ENCODE results near the gene MYLK.
A peak's percentile ranks its signal among the peaks of the same experiment; 100 is the strongest.
"Not testable (repeated sequence)": the region's sequence is repeated elsewhere in the genome, so short reads cannot be mapped to it uniquely, and the experiment has no call there.

MYLK gene

GRCh38 chr3:123618076-123618708 lies 265.9 kb downstream of the MYLK start:
- DNase-seq: no peak

GRCh38 chr3:123616593-123616992 lies 267.5 kb downstream of the MYLK start:
- DNase-seq: no peak

GRCh38 chr3:123613543-123613942 lies 270.6 kb downstream of the MYLK start:
- DNase-seq: no peak

DNA sequence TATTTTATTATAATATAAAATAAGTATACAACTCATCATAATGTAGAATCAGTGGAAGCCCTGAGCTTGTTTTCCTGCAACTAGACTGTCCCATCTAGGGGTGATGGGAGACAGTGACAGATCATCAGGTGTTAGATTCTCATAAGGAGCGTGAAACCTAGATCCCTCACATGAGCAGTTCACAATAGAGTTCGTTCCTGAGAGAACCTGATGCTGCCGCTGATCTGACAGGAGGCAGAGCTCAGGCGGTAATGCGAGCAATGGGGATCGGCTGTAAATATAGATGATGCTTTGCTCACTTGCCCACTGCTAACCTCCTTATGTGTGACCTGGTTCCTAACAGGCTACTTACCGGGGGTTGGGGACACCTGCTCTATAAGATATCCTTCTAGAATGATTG lies 272.5 kb downstream of the MYLK start:
- DNase-seq: not testable (repeated sequence)

GRCh38 chr3:123611082-123611481 lies 273.1 kb downstream of the MYLK start:
- DNase-seq: no peak

DNA sequence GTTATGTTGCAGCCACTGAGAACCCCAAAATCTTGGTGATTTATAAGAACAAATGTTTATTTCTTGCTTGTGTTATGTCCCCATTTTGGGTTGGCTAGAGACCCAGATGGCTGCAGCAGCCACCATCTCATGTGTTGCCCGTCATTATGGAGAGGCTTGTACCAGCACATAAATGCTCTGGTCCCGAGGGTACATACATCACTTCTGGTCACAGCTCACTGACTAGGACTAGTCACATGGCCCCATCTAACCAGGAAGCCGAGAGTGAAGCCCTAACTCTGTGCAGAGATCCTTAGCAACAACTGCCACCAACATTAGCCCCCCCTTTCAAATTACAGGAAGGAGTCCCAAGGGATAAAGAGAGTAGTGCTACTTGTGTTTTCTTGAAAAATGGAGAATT lies 273.8 kb downstream of the MYLK start:
- DNase-seq: no peak

DNA sequence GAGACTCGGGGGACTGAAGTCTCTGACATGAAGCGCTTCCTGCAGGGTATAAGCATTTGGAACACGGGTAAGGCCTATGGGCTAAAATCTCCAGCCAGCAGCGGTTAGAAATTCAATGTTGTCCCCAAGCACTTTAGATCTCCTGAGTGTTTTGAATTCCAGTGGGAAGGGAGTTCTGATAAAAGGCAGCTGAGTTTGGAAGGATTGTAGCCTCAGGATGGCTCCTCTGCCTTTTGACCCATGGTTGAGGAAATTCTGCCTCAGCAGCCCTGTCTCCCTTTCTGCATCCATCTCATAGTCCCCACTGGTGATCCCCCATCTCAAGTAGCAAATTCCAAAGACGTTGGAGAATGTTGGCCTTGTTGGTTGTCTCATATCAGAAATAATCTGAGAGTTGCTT lies 275.1 kb downstream of the MYLK start:
- DNase-seq: no peak

DNA sequence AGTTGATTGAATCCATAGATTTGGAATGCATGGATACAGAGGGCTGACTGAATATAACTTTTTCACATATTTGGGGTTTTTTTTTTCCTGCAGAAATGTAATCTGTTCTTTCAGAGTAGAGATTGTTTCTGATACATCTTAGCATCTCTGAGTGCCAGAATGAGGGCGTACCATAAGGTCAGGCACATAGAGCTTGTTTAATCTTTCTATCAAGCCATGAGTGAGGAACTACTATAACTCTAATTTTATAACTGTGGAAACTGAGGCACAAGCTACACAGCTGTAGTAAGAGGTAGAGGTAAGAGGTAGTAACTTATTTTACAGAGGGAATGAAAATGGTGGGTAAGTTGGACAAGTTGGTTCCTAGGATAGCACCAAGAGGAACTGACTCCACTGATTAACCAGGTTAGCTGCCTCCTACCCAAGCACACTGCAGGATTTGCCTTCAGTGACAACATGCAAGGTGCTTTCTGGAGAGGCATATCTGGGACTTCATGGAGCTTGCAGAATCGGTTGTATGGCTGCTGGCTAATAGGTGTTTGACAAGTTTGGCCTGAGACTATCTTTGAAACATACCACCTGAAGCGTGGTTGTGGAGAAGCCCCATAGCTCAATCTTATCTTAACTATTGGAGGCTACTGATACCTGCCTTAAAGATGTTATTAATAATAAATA lies 275.7 kb downstream of the MYLK start:
- no peak for DNase-seq

DNA sequence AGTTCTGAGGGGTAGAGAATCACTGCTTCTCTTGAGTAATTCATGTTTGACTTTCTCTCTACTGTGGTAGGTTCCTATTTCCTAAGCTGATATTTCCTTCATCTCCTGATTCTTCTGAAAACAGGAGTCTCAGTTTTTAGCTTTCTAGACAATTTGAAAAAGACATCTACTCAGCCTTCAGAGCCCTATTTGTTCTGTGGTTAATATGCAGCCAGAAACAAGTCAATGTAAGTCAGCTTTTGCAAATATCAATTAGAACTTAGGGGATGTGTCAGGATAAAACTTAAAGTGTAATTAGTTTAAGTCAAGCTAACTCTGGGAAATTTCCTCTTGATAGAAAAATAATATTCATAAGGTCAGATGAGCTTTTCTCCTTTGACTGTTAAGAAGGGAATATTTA lies 277.6 kb downstream of the MYLK start:
- no peak for DNase-seq

- no peak for DNase-seq
These were observed 278.3 kb downstream of the MYLK start for GRCh38 chr3:123605789-123606234.

DNA sequence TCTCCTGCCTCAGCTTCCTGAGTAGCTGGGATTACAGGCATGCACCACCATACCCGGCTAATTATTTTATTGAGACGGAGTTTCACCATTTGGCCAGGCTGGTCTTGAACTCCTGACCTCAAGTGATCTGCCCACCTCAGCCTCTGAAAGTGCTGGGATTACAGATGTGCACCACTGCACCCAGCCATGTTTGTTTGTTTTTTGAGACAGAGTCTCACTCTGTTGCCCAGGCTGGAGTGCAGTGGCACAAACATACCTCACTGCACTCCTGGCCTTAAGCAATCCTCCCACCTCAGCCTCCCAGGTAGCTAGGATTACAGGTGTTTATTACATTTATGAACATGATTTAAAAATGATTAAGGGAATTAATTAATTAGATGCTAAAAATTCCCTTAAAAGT lies 281.0 kb downstream of the MYLK start:
- DNase-seq: not testable (repeated sequence)

DNA sequence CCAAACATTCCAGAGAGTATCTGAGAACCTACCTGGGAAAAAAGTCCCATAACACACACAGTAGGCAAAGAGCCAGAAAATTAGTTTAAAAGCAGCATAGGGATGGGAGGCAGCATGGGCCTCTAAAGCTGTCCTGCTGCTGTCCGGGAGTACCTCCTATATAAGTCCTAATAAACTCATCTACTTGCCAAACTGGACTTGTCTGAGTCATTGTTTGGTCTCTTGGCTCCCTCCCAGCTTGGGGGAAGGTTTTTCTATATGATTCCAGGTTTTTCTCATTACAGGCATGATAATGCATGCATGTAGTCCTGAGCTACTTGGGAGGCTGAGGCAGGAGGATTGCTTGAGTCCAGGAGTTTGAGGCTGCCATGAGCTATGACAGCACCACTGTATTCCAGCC lies 281.8 kb downstream of the MYLK start:
- DNase-seq: no peak

GRCh38 chr3:123600863-123601262 lies 283.3 kb downstream of the MYLK start:
- DNase-seq: not testable (repeated sequence)

DNA sequence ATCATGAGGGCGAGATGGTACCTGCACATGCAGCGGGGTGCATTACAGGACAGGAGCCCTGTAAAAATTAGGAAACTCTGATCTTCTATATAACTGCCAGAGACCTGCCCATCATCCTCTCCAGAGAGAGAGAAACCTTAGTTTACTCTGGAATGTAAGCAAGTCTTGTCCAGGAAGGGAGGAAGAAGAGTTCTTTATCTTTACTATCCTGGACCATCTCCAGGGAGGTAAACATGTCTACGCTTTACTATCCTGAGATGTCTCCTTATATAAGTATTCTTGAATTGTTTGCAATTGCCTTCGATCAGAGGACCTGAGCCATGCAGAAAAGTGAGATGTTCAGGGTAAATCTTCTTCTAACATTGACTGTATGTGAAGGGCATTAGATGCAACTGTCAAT lies 286.6 kb downstream of the MYLK start:
- DNase-seq: no peak

DNA sequence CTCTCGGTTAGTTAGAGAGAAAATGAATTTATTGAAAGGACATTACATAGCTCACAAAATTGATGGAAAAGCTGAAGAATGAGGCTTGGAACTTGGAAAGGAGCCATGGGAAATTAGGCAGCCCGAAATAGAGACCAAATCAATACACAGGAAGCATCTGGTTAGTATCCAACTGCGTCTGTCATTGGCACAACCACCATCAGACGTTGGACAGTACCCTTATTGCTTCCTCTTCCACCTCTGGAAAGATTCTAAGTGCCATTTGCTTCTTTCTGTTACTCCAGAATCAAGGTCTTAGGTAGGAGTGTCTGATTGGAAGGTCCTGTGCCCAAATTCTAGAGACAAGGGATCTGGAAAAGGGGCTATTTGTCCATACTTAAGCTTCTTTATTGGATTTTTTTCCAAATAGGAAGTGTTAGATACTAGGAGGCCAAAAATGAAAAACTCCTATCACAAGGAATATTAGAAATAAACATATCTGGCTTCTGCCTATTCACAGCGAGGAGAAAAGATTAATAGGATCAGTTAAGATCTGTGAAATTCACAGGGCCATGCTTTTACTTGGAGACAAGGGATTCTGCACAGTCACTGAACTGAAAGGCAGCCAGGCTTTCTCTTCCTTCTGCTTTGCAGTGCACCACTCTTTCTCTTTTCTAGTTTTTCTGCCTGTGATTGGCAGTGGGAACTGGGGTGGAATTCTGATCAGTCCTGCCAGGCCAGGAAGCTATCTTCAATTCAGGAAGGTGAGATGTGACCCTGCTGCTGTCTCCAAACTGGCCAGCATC lies 288.5 kb downstream of the MYLK start:
- no peak for DNase-seq

DNA sequence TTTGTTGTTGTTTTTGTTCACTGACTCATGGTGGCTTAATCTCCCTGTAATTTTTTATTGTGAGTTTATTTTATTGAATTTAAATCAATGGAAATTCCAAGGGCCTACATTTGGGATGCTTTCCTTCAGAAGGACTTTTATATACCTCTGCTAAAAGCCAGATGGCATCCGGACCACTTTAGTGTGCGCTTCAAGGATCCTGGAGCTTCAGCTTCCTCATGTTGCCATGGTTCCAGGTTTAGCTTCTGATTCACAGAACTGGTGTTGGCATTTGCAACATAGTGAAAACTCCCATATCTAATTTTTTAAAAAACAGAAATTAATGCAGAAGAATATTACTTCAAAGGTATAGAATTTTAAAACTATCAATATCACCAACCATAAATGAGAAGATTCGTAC lies 290.8 kb downstream of the MYLK start:
- no peak for DNase-seq

DNA sequence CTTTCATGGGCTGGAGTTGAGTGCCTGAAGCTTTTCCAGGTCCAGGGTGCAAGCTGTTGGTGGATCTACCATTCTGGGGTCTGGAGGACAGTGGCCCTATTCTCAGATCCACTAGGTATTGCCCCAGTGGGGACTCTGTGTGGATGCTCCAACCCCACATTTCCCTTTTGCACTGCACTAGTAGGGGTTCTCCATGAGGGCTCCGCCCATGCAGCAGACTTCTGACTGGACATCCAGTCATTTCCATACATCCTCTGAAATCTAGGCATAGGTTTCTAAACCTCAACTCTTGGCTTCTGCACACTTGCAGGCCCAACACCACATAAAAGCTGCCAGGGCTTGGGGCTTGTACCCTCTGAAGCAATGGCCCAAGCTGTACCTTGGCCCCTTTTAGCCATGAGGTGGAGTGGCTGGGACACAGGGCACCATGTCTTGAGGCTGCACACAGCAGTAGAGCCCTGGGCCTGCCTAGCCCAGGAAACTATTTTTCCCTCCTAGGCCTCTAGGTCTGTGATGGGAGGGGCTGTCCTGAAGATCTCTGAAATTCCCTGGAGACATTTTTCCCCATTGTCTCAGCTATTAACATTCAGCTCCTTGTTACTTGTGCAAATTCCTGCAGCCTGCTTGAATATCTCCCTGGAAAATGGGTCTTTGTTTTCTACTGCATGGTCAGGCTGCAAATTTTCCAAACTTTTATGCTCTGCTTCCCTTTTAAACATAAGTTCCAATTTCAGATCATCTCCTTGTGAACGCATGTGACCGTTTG lies 293.3 kb downstream of the MYLK start:
- no peak for DNase-seq

GRCh38 chr3:123587401-123587800 lies 296.7 kb downstream of the MYLK start:
- no peak for DNase-seq

- no peak for DNase-seq
These were observed 297.2 kb downstream of the MYLK start for GRCh38 chr3:123586968-123587367.

GRCh38 chr3:123586131-123586530 lies 298.0 kb downstream of the MYLK start:
- no peak for DNase-seq

GRCh38 chr3:123584988-123585937 lies 298.9 kb downstream of the MYLK start, which contains the start of gene HACD2:
Gene HACD2, minus strand, starts transcription at chr3:123585053. Its CDS starts 26 bp downstream, at chr3:123585027.
- peak; percentile 93 for DNase-seq
